Ishikawa (cell line): ENCODE results near the gene AP3B1.

Experiments used
- CEBPB ChIP-seq: IDR thresholded peaks from 2 replicates; pipeline ENCODE4 v1.6.1; 2012
- CREB1 ChIP-seq: IDR thresholded peaks from 2 replicates; pipeline ENCODE4 v1.6.1; 2012; ENCODE audit warnings: low read depth
- EGR1 ChIP-seq: IDR thresholded peaks from 2 replicates; pipeline ENCODE4 v1.6.1; 2012
- EP300 ChIP-seq: IDR thresholded peaks from 2 replicates; pipeline ENCODE4 v1.6.1; 2012; ENCODE audit warnings: borderline replicate concordance
- FOXM1 ChIP-seq: IDR thresholded peaks from 2 replicates; pipeline ENCODE4 v1.6.1; 2012; ENCODE audit warnings: low read depth, borderline replicate concordance
- MAX ChIP-seq: IDR thresholded peaks from 2 replicates; pipeline ENCODE4 v1.6.1; 2012
- NFIC ChIP-seq: IDR thresholded peaks from 2 replicates; pipeline ENCODE4 v1.6.1; 2012
- RAD21 ChIP-seq: IDR thresholded peaks from 2 replicates; pipeline ENCODE4 v1.6.1; 2012; ENCODE audit warnings: low read depth
- REST ChIP-seq: IDR thresholded peaks from 2 replicates; pipeline ENCODE4 v1.6.1; 2012; ENCODE audit warnings: low read depth, mild to moderate bottlenecking
- TAF1 ChIP-seq: IDR thresholded peaks from 2 replicates; pipeline ENCODE4 v1.6.1; 2012; ENCODE audit warnings: low read depth, mild to moderate bottlenecking
- TCF12 ChIP-seq: IDR thresholded peaks from 2 replicates; pipeline ENCODE4 v1.6.1; 2012; ENCODE audit warnings: low read depth
- TEAD4 ChIP-seq: IDR thresholded peaks from 2 replicates; pipeline ENCODE4 v1.6.1; 2012
- USF1 ChIP-seq: IDR thresholded peaks from 2 replicates; pipeline ENCODE4 v1.6.1; 2012
- YY1 ChIP-seq: IDR thresholded peaks from 2 replicates; pipeline ENCODE4 v1.6.1; 2012; ENCODE audit warnings: low read depth
- ZBTB7A ChIP-seq: IDR thresholded peaks from 2 replicates; pipeline ENCODE4 v1.6.1; 2012; ENCODE audit warnings: low read depth

The AP3B1 gene

GRCh38 chr5:78001197-78001596, 293.3 kb downstream of the AP3B1 start:
- TF ChIP-seq EP300 (no peak), MAX (no peak), CEBPB (no peak), TAF1 (no peak), RAD21 (no peak), ZBTB7A (no peak), YY1 (no peak), TCF12 (no peak), USF1 (no peak), TEAD4 (no peak), FOXM1 (no peak), NFIC (no peak), EGR1 (no peak), CREB1 (no peak), REST (no peak)

- TF ChIP-seq TAF1, result no peak
Measured at GRCh38 chr5:78000191-78000590, 294.3 kb downstream of the AP3B1 start.

- no peak for TF ChIP-seq FOXM1
- TF ChIP-seq ZBTB7A, result no peak
- no peak for TF ChIP-seq RAD21
- no peak for TF ChIP-seq MAX
- no peak for TF ChIP-seq EGR1
Measured at GRCh38 chr5:77999399-77999798, 295.1 kb downstream of the AP3B1 start.

- TF ChIP-seq TEAD4 (no peak), FOXM1 (no peak), EGR1 (no peak), MAX (no peak), RAD21 (no peak)
Measured at GRCh38 chr5:77996943-77997342, 297.6 kb downstream of the AP3B1 start.

- TF ChIP-seq EGR1, result no peak
- TF ChIP-seq REST, result no peak
- no peak for TF ChIP-seq MAX
- TF ChIP-seq CREB1, result no peak
- no peak for TF ChIP-seq EP300
- no peak for TF ChIP-seq RAD21
- no peak for TF ChIP-seq FOXM1
- TF ChIP-seq ZBTB7A, result no peak
- TF ChIP-seq TAF1, result no peak
- TF ChIP-seq NFIC, result no peak
- no peak for TF ChIP-seq TCF12
- TF ChIP-seq USF1, result no peak
- no peak for TF ChIP-seq CEBPB
- TF ChIP-seq YY1, result no peak
- TF ChIP-seq TEAD4, result no peak
Measured at GRCh38 chr5:77995793-77996409, 298.6 kb downstream of the AP3B1 start.

- TF ChIP-seq FOXM1, result no peak
- TF ChIP-seq ZBTB7A, result no peak
- TF ChIP-seq RAD21, result no peak
- TF ChIP-seq MAX, result no peak
- TF ChIP-seq USF1, result no peak
- no peak for TF ChIP-seq YY1
- TF ChIP-seq TEAD4, result no peak
- no peak for TF ChIP-seq TCF12
- TF ChIP-seq TAF1, result no peak
- TF ChIP-seq REST, result no peak
- TF ChIP-seq EP300, result no peak
- TF ChIP-seq NFIC, result no peak
- no peak for TF ChIP-seq CREB1
- TF ChIP-seq CEBPB, result no peak
- TF ChIP-seq EGR1, result no peak
Measured at GRCh38 chr5:77994943-77995342, 299.6 kb downstream of the AP3B1 start.
